H54 (cell line): ENCODE measurements around the gene ZNF142.

Experiments
- DNase-seq: peaks from one replicate; pipeline ENCODE4 v3.0.0; 2011; ENCODE audit warnings: low spot score, mixed read lengths; ENCODE audit not compliant: insufficient read length
- FAIRE-seq: peaks from 3 replicates; lab custom pipeline; 2011; peaks lifted over from hg19 to GRCh38; lab: Jason Lieb, UNC
- POLR2A ChIP-seq: IDR thresholded peaks from 2 replicates; pipeline ENCODE4 v1.6.1; 2011; ENCODE audit warnings: low read depth, mild to moderate bottlenecking, low read length

The ZNF142 gene

GRCh38 chr2:218642121-218642656, 17.2 kb downstream of the ZNF142 start:
- DNase-seq (no peak), FAIRE-seq (no peak)
- no peak for TF ChIP-seq POLR2A

- DNase-seq (no peak), FAIRE-seq (no peak)
- no peak for TF ChIP-seq POLR2A
Measured at GRCh38 chr2:218638372-218638771, 21.1 kb downstream of the ZNF142 start.

- no peak for DNase-seq
- TF ChIP-seq POLR2A: no peak
Measured at GRCh38 chr2:218635719-218636118, 23.7 kb downstream of the ZNF142 start.

GRCh38 chr2:218631837-218632236, 27.6 kb downstream of the ZNF142 start:
- TF ChIP-seq POLR2A: no peak
- DNase-seq (no peak), FAIRE-seq (no peak)

More at GRCh38 chr2:218635719-218636118, 23.7 kb downstream of the ZNF142 start:
- no peak for FAIRE-seq

- TF ChIP-seq POLR2A: no peak
- DNase-seq (no peak), FAIRE-seq (no peak)
Measured at GRCh38 chr2:218627939-218628338, 31.5 kb downstream of the ZNF142 start.

GRCh38 chr2:218626369-218626768, 33.1 kb downstream of the ZNF142 start:
- TF ChIP-seq POLR2A: no peak
- DNase-seq (no peak), FAIRE-seq (no peak)

GRCh38 chr2:218623366-218623705, 36.1 kb downstream of the ZNF142 start:
- FAIRE-seq (no peak), DNase-seq (no peak)
- TF ChIP-seq POLR2A: no peak

GRCh38 chr2:218622606-218623365, 36.6 kb downstream of the ZNF142 start:
- DNase-seq (no peak), FAIRE-seq (no peak)
- no peak for TF ChIP-seq POLR2A

- no peak for TF ChIP-seq POLR2A
- FAIRE-seq: no peak
- DNase-seq: no peak
Measured at GRCh38 chr2:218621007-218621406, 38.4 kb downstream of the ZNF142 start.

- FAIRE-seq: no peak
- no peak for DNase-seq
- no peak for TF ChIP-seq POLR2A
Measured at GRCh38 chr2:218618102-218618860, 41.1 kb downstream of the ZNF142 start.

GRCh38 chr2:218615868-218616315, 43.5 kb downstream of the ZNF142 start:
- FAIRE-seq (no peak), DNase-seq (no peak)
- no peak for TF ChIP-seq POLR2A

GRCh38 chr2:218607436-218608115, 51.8 kb downstream of the ZNF142 start, which contains the start of gene PLCD4:
Gene PLCD4 (plus strand): TSS chr2:218607899. CDS start chr2:218615740, 7,841 bp downstream.
- peak; percentile 43 for DNase-seq
- peak; percentile 70 for FAIRE-seq

GRCh38 chr2:218605432-218605831, 54.0 kb downstream of the ZNF142 start:
- FAIRE-seq (no peak), DNase-seq (no peak)
- TF ChIP-seq POLR2A: no peak

More at GRCh38 chr2:218607436-218608115, 51.8 kb downstream of the ZNF142 start, which contains the start of gene PLCD4:
- no peak for TF ChIP-seq POLR2A
